DMS153 treated with DMSO at 0.1 percent for 48 hours (cell line): ENCODE data around the gene MRPL55.

ENCODE experiments used
- DNase-seq: peaks from one replicate; lab custom pipeline; 2025; ENCODE audit not compliant: unreplicated experiment; lab: John Stamatoyannopoulos, UW

Gene MRPL55

DNA sequence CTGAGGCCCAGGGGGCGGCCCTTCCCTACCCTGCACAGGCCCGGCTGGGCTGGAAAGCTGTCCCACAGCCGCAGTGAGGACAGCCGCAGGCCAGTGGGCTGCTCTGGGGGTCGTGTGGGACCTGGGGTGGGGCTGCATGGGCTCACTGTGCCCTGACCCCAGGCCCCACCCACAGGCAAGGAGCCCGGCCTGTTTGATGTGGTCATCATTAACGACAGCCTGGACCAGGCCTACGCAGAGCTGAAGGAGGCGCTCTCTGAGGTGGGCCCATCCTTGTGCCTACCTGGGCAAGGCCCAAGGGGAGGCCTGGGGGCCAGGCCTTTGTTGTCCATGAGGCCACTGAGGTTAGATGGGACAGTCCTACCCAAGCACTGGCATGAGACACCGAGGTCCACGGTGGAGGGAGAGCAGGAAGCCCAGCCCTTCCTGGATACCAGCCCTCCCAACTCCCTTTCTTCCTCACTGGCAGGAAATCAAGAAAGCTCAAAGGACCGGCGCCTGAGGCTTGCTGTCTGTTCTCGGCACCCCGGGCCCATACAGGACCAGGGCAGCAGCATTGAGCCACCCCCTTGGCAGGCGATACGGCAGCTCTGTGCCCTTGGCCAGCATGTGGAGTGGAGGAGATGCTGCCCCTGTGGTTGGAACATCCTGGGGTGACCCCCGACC is 39.2 kb upstream of the MRPL55 start:
- no peak for DNase-seq

DNA sequence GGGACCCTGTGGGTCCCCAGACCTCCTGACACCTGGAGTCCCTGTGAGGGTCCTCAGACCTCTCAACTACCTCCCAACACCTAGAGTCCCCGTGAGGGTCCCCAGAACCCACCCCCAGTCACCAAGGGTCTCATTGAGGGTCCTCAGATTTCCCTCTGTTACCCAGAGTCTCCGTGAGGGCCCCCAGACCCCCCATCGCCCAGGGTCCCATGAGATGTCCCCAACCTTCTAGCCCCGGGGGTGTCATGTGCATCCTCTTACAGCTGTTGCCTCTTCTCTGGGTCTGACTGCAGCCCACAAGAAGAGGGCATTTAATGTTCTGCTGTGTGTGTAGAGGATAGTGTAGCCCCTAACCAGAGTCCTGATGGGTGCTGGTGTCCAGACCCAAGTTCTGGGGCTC is 38.7 kb upstream of the MRPL55 start:
- DNase-seq = no peak

- DNase-seq = no peak
Observed at GRCh38 chr1:228147151-228147693, 38.1 kb upstream of the MRPL55 start.

GRCh38 chr1:228146417-228147150 is 37.5 kb upstream of the MRPL55 start:
- no peak for DNase-seq

DNA sequence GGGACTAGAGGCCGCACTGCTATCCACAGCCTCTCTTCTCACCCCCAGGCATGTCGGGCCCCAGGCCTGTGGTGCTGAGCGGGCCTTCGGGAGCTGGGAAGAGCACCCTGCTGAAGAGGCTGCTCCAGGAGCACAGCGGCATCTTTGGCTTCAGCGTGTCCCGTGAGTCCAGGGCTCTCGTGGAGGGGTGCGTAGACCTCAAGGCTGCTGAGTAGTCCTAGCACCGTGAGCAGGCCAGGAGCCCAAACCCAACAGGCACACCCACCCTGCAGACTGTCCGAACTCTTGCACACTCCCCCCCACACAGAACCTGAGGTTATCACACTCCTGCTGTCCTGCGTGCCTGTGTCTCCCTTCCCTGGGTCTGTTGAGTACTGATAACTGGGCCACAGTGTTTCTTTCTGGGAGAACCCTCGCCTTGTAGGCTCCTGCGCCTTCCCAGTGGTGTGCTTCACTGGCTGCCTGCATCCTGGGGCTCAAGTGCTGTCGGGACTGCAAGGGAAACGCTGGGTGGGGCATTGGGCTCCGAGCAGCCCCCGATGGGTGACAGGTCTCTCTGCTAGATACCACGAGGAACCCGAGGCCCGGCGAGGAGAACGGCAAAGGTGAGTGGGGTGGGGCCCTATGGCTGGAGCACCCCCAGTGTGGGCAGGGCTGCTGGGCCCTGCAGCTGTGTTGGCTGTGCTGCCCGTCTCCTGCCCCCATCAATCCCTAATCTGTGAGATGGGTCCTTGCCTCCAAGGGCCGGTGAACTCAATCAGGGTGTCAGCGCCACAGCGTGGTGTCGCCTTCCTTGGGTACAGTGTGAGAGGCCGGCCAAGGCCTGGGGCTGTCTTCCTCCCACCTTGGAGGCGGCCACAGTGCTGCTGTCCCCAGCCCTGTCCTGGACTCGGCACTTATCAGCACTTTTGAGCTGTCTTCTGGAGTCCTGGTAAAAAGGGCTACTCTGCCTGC is 36.6 kb upstream of the MRPL55 start:
- no peak for DNase-seq

DNA sequence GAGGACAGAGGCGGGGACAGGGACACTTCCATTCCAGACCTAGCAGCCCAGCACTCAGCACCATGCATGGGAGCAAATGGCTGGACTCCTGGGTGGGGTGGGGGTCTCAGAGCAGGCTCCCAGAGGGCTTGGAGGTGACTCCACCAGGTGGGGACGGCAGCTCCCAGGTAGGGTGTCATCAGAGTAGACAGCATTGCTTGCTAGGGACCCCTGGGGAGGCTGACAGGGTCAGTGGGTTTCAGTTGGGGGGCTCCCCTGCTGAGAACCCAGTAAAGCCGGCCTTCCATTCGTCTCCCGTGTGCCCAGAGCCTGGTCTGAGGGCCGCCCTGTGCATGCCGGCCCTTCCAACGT is 35.9 kb upstream of the MRPL55 start:
- no peak for DNase-seq

GRCh38 chr1:228144193-228144992 is 35.3 kb upstream of the MRPL55 start:
- DNase-seq = no peak

DNA sequence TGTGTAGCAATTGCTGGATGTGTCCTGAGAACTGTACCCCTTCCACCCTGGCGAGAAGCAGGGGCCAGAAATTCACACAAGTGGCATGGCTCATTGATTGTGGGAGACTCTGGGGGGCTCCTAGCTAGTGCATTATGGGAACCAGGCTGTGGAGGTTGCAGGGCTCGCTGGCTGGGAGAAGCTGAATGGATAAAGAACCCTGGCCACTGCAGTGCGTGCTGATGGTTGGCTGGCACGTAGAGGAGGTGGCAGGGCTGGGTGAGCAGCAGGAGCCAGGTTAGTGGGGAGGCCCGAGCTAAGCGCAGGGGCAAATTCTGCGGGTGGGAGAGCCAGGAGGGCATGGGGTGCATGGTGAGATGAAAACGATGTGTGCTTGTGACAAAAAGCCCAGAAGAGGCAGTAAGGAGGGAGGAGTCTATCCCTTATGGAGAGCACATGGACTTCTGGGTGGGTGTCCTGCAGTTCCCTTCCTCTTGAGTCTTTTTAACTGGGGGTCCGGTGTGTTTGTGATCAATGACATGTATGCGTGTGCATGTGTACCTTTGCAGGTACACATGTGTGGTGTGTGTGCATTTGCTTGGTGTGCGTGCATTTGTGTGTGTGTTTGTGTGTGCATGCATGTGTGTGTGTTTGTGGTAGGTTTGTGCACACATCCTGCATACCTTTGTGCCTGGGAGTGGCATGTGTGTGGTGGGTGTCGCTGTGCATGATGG is 34.5 kb upstream of the MRPL55 start:
- DNase-seq = no peak

DNA sequence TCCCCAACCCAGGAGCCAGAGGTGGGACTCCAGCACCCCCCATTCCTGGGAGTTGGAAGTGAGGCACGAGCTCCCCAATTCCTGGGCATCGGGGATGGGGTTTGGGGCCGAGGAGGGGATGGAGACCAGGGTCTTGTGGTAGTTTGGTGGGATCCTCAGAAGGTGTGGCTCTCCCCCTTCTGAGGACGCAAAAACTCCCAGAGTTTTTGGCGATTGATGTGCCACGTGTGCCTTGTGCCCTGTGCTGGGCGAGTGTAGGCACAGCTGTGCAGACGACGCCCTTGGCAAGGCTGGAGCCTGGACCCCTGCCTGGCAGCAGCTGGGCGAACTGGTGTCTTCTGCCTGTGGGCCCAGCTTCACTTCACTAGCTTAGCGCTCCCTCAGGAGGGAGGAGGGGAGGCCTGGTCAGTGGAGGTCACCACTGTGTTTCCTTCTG is 33.6 kb upstream of the MRPL55 start:
- no peak for DNase-seq

DNA sequence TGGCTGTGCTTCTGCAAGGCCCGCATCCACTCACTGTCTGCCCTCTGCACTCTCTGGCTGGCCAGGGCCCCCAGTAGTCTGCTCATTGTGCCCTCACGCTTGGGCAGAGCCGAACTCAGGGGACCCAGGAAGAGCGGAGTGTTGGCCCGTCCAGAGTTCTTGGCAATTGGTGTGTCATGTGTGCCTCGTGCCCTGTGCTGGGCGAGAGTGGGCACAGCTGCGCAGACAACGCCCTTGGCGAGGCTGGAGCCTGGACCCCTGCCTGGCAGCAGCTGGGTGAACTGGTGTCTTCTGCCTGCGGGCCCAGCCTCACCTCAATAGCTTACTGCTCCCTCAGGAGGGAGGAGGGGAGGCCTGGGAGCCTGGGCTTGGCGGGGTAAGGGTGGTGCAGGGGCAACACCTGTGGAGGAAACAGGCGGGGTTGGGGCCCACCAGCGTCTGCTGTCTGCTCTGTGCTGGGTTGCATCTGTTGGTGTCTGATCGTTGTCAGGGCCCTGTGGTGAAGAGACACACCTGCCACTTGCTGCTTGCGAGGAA is 33.1 kb upstream of the MRPL55 start:
- no peak for DNase-seq

GRCh38 chr1:228141226-228142044 is 32.3 kb upstream of the MRPL55 start:
- no peak for DNase-seq

GRCh38 chr1:228140724-228141225 is 31.7 kb upstream of the MRPL55 start:
- DNase-seq = no peak

DNA sequence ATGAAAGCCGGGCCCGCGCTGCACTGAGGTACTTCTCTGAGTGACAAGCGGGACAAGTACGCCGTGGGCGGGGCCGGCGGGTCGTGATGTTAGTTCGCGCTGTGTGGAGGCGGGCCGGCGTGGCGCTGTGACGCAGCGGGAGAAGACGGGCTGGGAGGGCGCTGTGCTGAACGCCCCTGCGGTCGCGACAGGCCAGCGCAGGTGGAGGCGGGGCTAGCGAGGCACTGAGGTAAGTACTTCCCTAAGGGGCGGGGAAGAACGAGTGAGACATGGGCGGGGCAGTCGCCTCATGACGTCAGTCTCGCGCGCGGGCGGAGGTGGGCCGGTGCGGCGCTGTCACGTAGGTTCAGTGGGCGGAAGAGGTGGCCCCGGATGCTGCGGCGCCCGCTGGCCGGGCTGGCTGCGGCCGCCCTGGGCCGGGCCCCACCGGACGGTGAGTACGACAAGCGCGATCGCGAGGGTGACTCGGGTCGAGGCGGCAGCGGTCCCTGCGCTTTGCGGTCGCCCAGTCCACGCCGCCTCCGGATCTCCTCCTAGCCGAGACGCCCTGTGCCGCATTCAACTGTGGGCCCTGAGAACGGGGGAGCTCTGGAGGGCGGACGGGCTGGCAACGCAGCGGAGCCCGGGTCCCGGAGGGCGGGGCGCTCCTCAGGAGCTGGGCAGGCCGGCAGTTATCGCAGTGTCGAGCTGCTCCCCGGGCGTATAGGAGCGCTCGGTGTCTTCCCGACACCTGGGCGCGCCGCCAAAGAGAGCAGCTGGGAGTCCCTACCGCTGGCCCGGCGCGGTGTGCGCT is 31.0 kb upstream of the MRPL55 start, which contains the start of gene GUK1:
Gene GUK1 (plus strand): TSS at position 349 of the 793 bp plus-strand sequence. CDS start 24 bp downstream, at position 373.
- peak; percentile 99 for DNase-seq

- DNase-seq = no peak
Observed at GRCh38 chr1:228139406-228139930, 30.4 kb upstream of the MRPL55 start.

DNA sequence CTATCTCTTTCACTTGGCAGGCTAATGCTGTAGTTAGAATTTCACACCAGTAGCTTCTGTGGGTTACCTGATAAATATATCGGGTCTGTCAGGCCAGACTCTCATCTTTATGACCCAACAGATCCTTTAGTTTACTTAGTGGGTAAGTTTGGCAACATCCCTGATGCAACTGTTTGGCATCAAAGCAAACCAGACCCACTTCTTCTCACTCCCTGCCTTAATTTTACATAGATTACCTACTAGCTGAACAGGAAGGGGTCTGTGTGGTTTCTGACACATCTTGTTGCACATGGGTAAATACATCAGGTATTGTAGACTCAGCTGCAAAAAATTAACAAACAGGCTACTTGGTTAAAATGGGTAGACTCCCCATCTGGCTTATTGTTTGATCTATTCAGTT is 27.8 kb upstream of the MRPL55 start:
- no peak for DNase-seq

DNA sequence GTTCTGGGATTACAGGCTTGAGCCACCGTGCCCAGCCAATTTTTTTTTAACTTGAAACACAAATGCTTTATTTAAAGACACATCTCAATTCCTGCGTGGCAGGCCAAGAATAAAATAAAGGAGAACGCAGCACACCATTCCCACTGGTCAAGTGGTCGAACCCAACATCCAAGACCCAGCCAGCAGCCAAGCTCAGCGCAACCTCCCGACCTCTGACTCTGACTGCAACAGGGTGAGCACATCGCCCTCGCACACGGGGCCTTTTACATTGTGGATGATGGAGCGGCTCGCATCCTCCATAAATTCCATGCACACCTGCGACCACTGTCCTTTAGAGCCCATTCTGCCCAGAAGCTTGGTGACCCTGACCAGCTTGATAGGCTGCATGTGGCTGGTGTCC is 25.5 kb upstream of the MRPL55 start:
- no peak for DNase-seq

DNA sequence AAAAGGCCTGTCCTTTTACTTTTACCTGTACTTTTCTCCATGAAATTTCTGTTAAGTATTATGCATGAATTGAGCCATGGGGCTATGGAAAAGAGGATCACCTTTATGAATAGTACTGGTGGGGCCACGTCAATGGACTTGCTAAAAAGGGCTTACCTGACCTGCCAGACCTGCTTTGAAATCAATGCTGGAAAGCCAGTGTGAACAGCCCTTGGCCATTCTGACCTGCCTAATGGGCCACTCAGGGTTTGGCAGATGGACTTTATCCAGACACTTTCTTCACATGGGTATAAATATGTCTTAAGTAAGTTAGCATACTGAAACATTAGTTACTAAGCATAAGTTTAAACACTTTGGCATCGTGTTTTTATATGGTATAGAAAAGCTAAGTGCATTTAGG is 22.7 kb upstream of the MRPL55 start:
- no peak for DNase-seq
